T-helper 1 cell treated with Interleukin-12 subunit alpha and Interleukin-12 subunit beta and Interleukin-4 antibody, amounts not matched to agents 30 μg/mL and 1 μg/mL, for 36 hours (primary cell): ENCODE measurements around the gene MAGEA9B.
"Not testable (repeated sequence)": the region's sequence is repeated elsewhere in the genome, so short reads cannot be mapped to it uniquely, and the experiment has no call there.

ENCODE experiments used
- H3K27ac Mint-ChIP-seq: one replicate; pipeline ENCODE4 v1.8.0; 2021; ENCODE audit warnings: mild to moderate bottlenecking, mixed read lengths
- H3K27me3 Mint-ChIP-seq: one replicate; pipeline ENCODE4 v1.8.0; 2021; ENCODE audit warnings: low read depth, mixed read lengths
- H3K36me3 Mint-ChIP-seq: one replicate; pipeline ENCODE4 v1.8.0; 2021; ENCODE audit warnings: low read depth, mixed read lengths
- H3K4me1 Mint-ChIP-seq: one replicate; pipeline ENCODE4 v1.8.0; 2021; ENCODE audit warnings: low read depth, mixed read lengths
- H3K4me3 Mint-ChIP-seq: one replicate; pipeline ENCODE4 v1.8.0; 2021; ENCODE audit warnings: mild to moderate bottlenecking, moderate library complexity, mixed read lengths
- H3K9me3 Mint-ChIP-seq: one replicate; pipeline ENCODE4 v1.8.0; 2021; ENCODE audit warnings: mixed read lengths

Gene MAGEA9B

DNA sequence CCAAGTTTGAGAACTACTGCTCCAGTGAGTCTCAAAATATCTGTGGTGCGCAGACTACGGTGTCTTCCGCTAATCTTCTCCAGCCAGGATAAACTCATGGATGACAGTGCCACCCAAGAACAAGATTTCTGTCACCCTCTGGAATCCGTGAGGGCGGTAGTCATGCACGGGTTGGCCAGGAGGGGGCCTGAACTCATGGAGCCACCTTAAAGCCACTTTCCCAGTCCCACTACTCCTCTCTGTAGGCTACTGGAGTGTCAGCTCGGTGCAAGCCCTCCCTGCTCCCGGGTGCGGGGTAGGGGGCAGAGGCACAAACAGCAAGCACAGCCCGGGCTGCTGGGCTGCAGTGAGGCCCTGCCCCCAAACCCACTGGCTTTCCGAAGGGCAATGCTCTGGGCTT is 11.3 kb upstream of the MAGEA9B start:
- not testable (repeated sequence) for H3K4me3 Mint-ChIP-seq, H3K4me1 Mint-ChIP-seq, H3K36me3 Mint-ChIP-seq, H3K27me3 Mint-ChIP-seq, H3K27ac Mint-ChIP-seq, H3K9me3 Mint-ChIP-seq

DNA sequence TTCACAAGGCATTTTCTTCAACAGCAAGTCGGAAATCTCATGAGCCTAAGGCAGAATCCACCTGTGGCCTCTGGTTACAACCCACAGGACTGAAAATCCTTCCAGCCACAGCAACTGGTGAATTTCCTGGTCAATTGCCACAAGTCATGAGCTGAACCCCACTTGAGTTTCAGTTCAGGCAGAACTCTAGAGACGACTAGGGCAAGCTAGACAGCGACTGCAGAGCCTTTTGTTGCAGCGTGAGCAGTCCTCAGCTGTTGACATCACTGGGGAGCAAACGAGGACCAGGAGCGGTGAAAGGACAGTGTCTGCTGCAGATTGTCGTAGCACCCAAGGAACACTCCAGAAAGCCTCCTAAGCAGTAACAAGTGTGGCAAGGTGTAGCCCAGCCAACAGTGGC is 8.7 kb upstream of the MAGEA9B start:
- not testable (repeated sequence) for H3K9me3 Mint-ChIP-seq, H3K36me3 Mint-ChIP-seq, H3K27ac Mint-ChIP-seq, H3K27me3 Mint-ChIP-seq, H3K4me1 Mint-ChIP-seq, H3K4me3 Mint-ChIP-seq

DNA sequence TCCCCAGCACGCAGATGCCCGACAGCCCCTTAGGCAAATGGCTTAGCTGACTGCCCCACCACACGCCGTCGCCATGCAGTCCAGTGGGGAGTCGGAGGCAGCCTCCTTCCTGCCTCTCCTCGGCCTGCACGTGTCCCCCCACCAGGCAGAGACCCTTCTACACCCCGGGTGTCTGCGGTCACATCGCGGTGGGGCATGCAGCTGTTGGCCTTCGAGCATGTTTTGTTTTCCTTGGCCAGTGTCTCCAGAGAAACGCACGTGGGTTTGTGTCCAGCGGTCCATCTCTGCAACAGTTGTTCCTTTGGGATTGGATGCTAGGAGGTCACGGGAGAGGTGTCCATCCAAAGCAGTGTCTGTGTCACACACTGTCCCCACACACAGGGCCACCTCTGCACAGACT is 8.0 kb upstream of the MAGEA9B start, which contains the start of gene HSFX2:
Gene HSFX2 (minus strand): TSS at position 101 of the 400 bp plus-strand sequence. CDS start 614 bp downstream, outside the sequence.
- not testable (repeated sequence) for H3K36me3 Mint-ChIP-seq, H3K27ac Mint-ChIP-seq, H3K27me3 Mint-ChIP-seq, H3K9me3 Mint-ChIP-seq, H3K4me3 Mint-ChIP-seq, H3K4me1 Mint-ChIP-seq

DNA sequence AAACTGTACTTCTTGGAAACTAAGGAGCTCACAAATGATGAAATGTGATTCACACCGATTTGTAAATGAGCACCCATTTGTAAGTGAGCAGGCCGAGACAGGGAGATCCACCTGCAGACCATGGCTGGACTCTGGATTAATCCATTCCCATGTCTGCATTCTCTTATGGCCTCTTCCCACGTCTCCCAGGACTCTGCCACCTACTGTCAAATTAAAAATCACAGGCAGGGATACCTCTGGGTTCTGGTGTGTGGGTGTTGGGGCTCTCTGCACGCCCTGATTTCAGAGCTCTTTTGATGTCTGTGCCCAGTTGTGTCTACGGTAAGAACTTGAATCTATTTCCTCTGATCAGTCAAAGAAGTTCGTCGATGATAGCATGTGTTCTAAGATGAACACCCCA is 3.7 kb upstream of the MAGEA9B start:
- H3K4me1 Mint-ChIP-seq, H3K36me3 Mint-ChIP-seq, H3K4me3 Mint-ChIP-seq, H3K9me3 Mint-ChIP-seq, H3K27ac Mint-ChIP-seq, H3K27me3 Mint-ChIP-seq: not testable (repeated sequence)

DNA sequence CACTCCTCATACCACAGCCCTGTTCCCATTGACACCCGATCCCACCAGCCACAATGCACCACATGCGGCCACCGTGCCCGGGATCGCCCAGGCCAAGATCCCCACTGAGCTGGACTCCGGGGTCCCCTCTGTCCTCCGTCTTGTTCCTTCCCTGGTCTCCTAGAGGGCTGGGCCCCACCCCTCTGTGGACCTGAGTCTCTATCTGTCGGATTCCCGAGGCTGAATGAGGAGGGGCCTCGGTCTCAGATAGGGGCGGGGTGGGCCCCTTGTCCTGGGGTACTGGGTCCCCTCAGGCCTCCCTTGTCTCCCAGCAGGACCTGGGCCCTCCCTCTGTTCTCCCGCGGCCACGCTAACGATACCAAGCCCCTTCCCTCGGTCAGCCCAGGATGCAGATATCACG is 1.6 kb downstream of the MAGEA9B start:
- H3K27me3 Mint-ChIP-seq, H3K4me1 Mint-ChIP-seq, H3K27ac Mint-ChIP-seq, H3K4me3 Mint-ChIP-seq, H3K9me3 Mint-ChIP-seq, H3K36me3 Mint-ChIP-seq: not testable (repeated sequence)

DNA sequence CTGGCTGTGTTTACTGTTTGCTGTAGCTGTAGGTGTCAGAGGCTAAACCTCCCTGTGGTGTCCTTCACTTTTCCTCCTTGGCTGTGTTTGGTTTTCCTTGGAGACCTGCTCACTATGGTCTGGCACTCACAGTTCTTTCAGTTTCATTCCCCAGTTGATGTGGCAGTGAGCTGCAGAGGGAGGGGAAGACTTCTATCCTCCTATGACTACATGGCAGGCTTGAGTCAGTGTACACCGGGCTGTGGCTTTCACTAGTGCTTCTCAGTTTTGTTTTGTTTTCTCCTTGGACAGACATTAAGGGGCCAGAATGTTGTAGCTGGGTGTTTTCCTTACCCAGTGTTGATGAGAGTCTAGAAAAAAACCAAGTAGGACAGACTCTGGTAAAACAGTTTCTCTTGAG is 13.8 kb downstream of the MAGEA9B start:
- H3K27ac Mint-ChIP-seq, H3K36me3 Mint-ChIP-seq, H3K27me3 Mint-ChIP-seq, H3K4me3 Mint-ChIP-seq, H3K9me3 Mint-ChIP-seq: not testable (repeated sequence)
- H3K4me1 Mint-ChIP-seq, result peaks cover 21% of the 10 kb centered on the region

DNA sequence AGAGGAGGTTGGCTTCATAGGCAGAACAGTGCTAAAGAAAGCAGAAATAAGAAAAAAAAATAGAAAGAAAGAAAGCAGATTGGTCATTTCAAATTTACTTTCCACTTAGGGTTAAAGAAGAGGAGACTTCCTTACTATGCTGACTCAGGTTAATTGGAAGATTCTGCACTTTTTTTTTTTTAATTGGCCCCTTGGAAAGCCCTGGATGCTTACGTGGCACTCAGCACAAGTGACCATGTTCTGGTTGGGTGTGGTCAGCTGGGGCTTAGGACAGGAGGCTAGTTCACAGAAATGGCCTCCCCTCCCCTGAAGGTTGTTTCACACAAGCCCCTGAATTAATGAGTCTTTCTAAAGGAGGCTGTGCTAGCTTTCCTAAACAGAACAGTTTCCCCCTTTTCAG is 14.5 kb downstream of the MAGEA9B start:
- H3K27me3 Mint-ChIP-seq, result no peaks in the 10 kb centered on the region
- peaks cover 21% of the 10 kb centered on the region for H3K4me1 Mint-ChIP-seq
- H3K9me3 Mint-ChIP-seq, result no peaks in the 10 kb centered on the region
- H3K27ac Mint-ChIP-seq, result peak overlapping the region; percentile 89
- peak overlapping the region; percentile 51 for H3K4me3 Mint-ChIP-seq
- no peaks in the 10 kb centered on the region for H3K36me3 Mint-ChIP-seq

DNA sequence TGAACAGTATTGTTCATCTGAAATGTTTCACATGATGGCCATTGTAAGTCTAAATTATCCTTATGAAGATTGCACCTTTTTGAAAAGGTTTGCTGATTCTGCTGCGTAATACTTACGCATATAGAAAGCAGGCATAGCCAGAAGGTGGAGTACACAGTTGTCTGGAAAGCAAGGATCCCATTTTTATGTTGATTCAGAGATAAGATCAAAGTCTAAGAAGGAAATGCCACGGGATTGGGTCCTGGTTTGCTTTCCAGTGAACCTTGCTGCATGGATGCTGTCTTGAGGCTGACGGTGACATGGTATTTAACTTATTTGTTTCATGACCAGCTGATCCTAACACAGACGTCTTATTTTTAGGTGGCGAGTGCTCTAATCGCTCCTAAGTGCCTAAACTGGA is 15.5 kb downstream of the MAGEA9B start:
- Mint-ChIP-seq H3K4me1 (peaks cover 21% of the 10 kb centered on the region), H3K9me3 (no peaks in the 10 kb centered on the region), H3K36me3 (no peaks in the 10 kb centered on the region), H3K27ac (no peak overlapping the region), H3K27me3 (no peaks in the 10 kb centered on the region), H3K4me3 (no peak overlapping the region)

DNA sequence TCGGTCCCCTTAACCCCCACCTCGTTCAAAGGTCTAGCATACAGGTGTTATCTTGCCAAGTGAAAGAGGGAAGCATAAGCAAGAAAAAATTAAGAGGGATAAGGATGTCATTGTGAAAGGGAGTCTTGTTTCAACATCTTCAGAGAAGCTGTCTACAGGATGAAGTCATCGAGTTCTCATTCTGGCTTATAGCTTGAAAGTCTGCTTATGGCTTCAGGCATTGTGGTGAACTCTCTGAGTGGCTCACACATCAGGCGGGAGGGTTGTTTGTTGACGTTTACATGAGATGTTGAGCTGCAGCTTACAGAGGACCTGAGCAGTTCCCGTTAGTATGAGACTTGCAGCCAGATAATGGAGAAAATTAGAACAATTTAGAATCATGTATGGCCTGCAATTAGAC is 16.6 kb downstream of the MAGEA9B start:
- Mint-ChIP-seq H3K27me3 (no peaks in the 10 kb centered on the region), H3K4me3 (no peak overlapping the region), H3K4me1 (peaks cover 21% of the 10 kb centered on the region), H3K36me3 (no peaks in the 10 kb centered on the region), H3K27ac (no peak overlapping the region), H3K9me3 (no peaks in the 10 kb centered on the region)

DNA sequence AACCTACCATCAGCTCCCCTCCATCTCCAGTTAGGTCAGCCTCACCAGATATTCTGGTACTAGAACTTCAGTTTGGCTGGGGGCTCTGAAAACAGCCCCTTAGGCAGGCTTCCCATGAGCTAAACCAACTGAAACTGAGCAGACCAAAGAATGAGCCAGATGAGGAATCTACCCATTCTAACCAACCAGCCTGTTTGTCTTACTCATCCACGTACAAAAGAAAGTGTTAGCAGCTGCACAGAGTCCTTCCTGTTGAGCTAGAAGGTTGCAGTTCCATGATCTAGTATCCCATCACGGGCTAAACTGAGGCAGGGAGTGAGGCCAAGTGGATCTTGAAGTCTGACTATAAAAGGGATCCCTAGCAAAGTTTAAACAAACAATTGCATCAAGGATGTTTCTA is 17.5 kb downstream of the MAGEA9B start:
- H3K36me3 Mint-ChIP-seq, result no peaks in the 10 kb centered on the region
- no peak overlapping the region for H3K27ac Mint-ChIP-seq
- H3K4me1 Mint-ChIP-seq, result peaks cover 21% of the 10 kb centered on the region
- H3K9me3 Mint-ChIP-seq, result no peaks in the 10 kb centered on the region
- no peak overlapping the region for H3K4me3 Mint-ChIP-seq
- no peaks in the 10 kb centered on the region for H3K27me3 Mint-ChIP-seq

DNA sequence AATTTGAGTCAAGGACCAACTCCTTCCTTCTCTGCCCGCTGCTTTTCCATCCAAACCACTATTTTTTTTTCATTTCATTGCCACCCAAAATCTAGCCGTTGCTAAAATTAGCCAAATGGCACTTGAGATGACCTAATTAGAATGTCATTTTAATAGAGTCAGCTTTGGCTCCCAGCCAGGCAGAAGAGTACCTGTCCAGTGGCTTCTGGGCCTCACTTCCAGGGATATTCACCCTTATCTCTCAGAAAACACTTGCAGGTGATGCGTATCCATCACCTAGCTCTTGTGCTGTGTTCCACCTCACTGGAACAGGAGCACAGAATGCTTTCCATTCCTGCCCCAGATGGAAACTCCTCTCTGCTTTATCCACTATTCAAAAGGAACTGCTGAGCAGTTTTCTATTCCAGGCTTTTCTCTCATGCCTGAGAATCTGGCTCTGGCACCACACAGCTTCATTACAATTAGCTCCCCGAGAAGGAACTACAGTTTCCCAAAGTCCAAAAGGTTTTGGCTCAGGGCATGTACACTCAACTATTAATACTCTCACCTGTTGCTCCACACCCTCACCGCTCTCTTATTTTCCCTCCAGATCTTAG is 18.5 kb downstream of the MAGEA9B start:
- no peaks in the 10 kb centered on the region for H3K36me3 Mint-ChIP-seq
- H3K27ac Mint-ChIP-seq, result no peak overlapping the region
- no peak overlapping the region for H3K4me3 Mint-ChIP-seq
- H3K27me3 Mint-ChIP-seq, result no peaks in the 10 kb centered on the region
- peaks cover 21% of the 10 kb centered on the region for H3K4me1 Mint-ChIP-seq
- H3K9me3 Mint-ChIP-seq, result no peaks in the 10 kb centered on the region

DNA sequence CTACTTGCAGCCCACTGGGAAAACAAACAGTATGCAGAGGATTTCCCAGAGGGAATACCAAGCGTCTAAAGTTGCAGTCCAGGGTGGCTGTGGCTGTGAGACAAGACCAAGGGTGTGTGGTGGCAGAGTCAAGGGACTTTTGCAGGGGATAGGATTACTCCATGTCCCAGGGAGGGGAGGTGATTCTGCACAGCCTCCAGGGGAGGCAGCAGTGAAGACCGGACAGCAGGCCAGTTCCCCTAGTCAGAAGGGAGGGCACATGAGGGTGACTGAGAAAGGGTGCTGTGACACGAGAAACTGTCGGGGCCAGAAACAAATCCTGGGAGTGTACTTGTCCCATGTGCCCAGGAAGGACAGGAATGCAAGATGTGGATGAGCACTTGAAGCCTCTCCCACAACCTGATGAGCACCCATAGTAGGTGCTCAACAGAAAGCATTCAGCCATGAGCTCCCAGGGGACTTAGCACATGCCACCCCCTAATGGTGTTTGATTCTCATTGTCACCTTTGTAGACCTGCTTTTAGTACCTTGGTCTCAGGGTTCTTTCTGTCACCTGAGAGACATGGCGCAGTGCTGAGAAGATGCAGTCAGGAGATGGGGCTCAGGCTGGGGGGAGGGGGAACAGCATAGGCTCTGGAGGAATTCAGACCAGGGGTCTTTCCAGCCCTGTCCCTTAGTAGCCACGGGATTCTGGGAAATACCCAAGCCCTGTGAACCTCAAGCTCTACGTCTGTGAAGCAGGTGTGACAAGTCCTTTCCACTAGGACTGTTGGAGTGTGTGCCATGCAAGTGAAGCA is 19.4 kb downstream of the MAGEA9B start:
- no peak overlapping the region for H3K4me3 Mint-ChIP-seq
- H3K27ac Mint-ChIP-seq, result no peak overlapping the region
- no peaks in the 10 kb centered on the region for H3K36me3 Mint-ChIP-seq
- H3K9me3 Mint-ChIP-seq, result no peaks in the 10 kb centered on the region
- peaks cover 17% of the 10 kb centered on the region for H3K4me1 Mint-ChIP-seq
- no peaks in the 10 kb centered on the region for H3K27me3 Mint-ChIP-seq

DNA sequence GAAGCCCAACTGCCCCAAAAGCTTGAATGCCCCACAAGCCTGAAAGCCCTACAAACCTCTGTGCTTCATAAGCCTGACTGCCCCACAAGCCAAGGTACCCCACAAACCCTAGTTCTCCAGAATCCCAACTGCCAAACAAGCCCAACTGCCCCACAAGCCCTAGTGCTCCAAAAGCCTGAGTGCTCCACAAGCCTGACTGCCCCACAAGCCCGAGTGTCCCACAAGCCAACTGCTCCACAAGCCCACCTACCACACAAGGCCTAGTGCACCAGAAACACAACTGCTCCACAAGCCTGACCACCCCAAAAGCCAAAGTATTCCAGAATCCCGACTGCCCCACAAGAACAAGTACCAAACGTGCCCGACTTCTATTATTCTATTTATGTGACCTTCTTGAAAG is 23.9 kb downstream of the MAGEA9B start:
- Mint-ChIP-seq H3K9me3 (no peaks in the 10 kb centered on the region), H3K27me3 (no peaks in the 10 kb centered on the region), H3K4me1 (no peaks in the 10 kb centered on the region), H3K4me3 (no peak overlapping the region), H3K36me3 (no peaks in the 10 kb centered on the region), H3K27ac (no peak overlapping the region)

DNA sequence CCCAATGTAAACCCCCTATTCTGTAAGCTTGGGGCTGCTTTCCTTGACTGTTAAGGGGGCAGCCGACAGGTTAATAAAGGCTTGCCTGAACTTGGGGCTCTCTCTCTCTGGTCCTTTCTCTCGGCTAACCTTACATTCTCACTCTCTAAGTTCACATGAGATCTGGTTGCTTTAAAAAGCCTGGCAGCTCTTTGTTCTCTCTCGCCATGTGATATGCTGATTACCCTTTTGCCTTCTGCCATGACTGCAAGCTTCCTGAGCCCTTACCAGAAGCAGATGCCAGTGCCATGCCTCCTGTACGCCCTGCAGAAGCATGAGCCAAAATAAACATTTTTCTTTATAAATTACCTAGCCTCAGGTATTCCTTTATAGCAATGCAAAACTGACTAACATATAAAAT is 32.0 kb downstream of the MAGEA9B start:
- H3K4me1 Mint-ChIP-seq, H3K36me3 Mint-ChIP-seq, H3K9me3 Mint-ChIP-seq, H3K27ac Mint-ChIP-seq, H3K4me3 Mint-ChIP-seq, H3K27me3 Mint-ChIP-seq: not testable (repeated sequence)

DNA sequence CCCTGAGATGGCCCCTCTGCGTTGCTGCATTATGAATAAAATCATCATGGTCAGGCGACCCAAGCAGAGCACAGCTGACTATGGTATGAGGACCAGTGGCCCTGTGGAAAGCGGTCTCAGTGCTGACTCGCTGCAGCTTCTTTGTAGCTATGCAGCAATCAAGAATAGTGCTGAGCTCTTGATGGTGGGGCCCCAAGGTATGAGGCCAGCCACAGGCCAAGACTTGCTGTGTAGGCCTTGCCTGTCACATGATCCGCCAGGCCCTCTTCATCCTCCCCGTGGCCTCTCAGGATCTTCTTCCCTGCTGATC is 35.4 kb downstream of the MAGEA9B start:
- not testable (repeated sequence) for H3K27ac Mint-ChIP-seq, H3K4me3 Mint-ChIP-seq, H3K36me3 Mint-ChIP-seq, H3K4me1 Mint-ChIP-seq, H3K9me3 Mint-ChIP-seq, H3K27me3 Mint-ChIP-seq
